ENCODE data around the gene STPG4.
A peak's percentile ranks its signal among the peaks of the same experiment; 100 is the strongest.

Gene STPG4

GRCh38 chr2:47181176-47181575 lies 26.1 kb upstream of the STPG4 start:
- H3K36me3 ChIP-seq (ENCODE audit: low read depth): no peaks in the 10 kb centered on the region

GRCh38 chr2:47180531-47180930 lies 25.4 kb upstream of the STPG4 start:
- no peak for ATAC-seq (ENCODE audit: low read depth)
- DNase-seq (ENCODE audit: low spot score): no peak
- no peaks in the 10 kb centered on the region for H3K9me3 ChIP-seq (ENCODE audit: severe bottlenecking)

More at GRCh38 chr2:47181176-47181575, 26.1 kb upstream of the STPG4 start:
- Histone ChIP-seq H3K27ac (ENCODE audit: poor library complexity, severe bottlenecking) (no peak overlapping the region), H3K4me1 (ENCODE audit: insufficient read depth, poor library complexity, severe bottlenecking) (peaks cover 16% of the 10 kb centered on the region), H3K4me3 (ENCODE audit: severe bottlenecking) (no peak overlapping the region), H3K9me3 (ENCODE audit: severe bottlenecking) (no peaks in the 10 kb centered on the region), H3K27me3 (ENCODE audit: insufficient read depth, poor library complexity, severe bottlenecking) (no peaks in the 10 kb centered on the region)
- ATAC-seq (ENCODE audit: low read depth): no peak
- TF ChIP-seq, protein P1, sequence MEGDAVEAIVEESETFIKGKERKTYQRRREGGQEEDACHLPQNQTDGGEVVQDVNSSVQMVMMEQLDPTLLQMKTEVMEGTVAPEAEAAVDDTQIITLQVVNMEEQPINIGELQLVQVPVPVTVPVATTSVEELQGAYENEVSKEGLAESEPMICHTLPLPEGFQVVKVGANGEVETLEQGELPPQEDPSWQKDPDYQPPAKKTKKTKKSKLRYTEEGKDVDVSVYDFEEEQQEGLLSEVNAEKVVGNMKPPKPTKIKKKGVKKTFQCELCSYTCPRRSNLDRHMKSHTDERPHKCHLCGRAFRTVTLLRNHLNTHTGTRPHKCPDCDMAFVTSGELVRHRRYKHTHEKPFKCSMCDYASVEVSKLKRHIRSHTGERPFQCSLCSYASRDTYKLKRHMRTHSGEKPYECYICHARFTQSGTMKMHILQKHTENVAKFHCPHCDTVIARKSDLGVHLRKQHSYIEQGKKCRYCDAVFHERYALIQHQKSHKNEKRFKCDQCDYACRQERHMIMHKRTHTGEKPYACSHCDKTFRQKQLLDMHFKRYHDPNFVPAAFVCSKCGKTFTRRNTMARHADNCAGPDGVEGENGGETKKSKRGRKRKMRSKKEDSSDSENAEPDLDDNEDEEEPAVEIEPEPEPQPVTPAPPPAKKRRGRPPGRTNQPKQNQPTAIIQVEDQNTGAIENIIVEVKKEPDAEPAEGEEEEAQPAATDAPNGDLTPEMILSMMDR (IDR thresholded peaks at IDR 0.05; ENCODE audit: poor library complexity, severe bottlenecking): no peak
- no peak for DNase-seq (ENCODE audit: low spot score)

DNA sequence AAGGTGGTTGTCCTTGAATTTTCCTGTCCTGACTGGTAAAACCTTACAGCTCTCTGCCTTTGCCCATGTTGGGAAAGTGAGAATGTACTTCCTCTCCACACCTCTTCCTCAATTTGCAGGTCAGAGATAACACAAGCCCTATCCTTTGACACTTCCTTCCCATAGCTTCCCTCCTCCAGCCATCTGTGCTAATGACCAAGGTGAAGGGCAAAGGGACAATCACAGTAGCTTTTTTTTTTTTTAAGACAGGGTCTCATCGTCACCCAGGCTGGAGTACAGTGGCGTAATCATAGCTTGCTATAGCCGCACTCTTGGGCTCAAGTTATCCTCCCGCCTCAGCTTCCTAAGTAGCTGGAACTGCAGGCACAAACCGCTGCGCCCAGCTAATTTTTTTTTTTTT lies 24.3 kb upstream of the STPG4 start:
- no peak for ATAC-seq (ENCODE audit: low read depth)
- Histone ChIP-seq H3K27ac (ENCODE audit: poor library complexity, severe bottlenecking) (no peak overlapping the region), H3K4me3 (ENCODE audit: severe bottlenecking) (no peak overlapping the region), H3K36me3 (ENCODE audit: low read depth) (peaks cover 7% of the 10 kb centered on the region), H3K4me1 (ENCODE audit: insufficient read depth, poor library complexity, severe bottlenecking) (peaks cover 16% of the 10 kb centered on the region), H3K27me3 (ENCODE audit: insufficient read depth, poor library complexity, severe bottlenecking) (no peaks in the 10 kb centered on the region), H3K9me3 (ENCODE audit: severe bottlenecking) (no peaks in the 10 kb centered on the region)
- DNase-seq (ENCODE audit: low spot score): no peak
- TF ChIP-seq, protein P1 (IDR thresholded peaks at IDR 0.05; ENCODE audit: poor library complexity, severe bottlenecking): no peak

More at GRCh38 chr2:47180531-47180930, 25.4 kb upstream of the STPG4 start:
- H3K4me3 ChIP-seq (ENCODE audit: severe bottlenecking): no peak overlapping the region
- no peaks in the 10 kb centered on the region for H3K27me3 ChIP-seq (ENCODE audit: insufficient read depth, poor library complexity, severe bottlenecking)
- TF ChIP-seq, protein P1 (IDR thresholded peaks at IDR 0.05; ENCODE audit: poor library complexity, severe bottlenecking): no peak
- no peak overlapping the region for H3K27ac ChIP-seq (ENCODE audit: poor library complexity, severe bottlenecking)
- no peaks in the 10 kb centered on the region for H3K36me3 ChIP-seq (ENCODE audit: low read depth)
- H3K4me1 ChIP-seq (ENCODE audit: insufficient read depth, poor library complexity, severe bottlenecking): peaks cover 16% of the 10 kb centered on the region

GRCh38 chr2:47178341-47178740 lies 23.2 kb upstream of the STPG4 start:
- H3K27me3 ChIP-seq (ENCODE audit: insufficient read depth, poor library complexity, severe bottlenecking): no peaks in the 10 kb centered on the region
- TF ChIP-seq, protein P1 (IDR thresholded peaks at IDR 0.05; ENCODE audit: poor library complexity, severe bottlenecking): no peak

DNA sequence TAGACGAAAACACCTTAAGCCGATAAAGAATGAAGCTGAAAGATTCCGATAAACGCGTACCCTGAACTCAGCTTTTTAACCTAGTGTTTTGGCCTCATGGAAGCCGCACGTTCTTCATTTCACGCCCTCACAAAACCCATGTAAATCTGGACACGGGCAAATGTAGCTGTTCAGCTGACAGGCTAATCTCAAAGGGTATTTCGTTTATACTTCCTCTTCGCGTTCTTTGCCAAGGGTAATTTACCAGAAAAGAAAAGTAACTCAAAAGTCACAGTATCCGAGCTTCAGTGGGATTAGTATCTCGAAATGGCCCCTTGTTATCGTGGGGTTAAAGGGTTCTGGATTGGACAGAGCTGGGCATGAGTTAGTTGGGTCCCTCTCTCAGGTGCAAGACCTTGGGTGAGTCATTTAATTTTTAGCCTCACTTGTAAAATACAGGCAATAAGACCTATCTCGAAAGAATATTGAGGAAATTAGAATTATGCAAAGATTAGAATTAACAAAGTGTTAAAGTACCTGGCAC lies 22.0 kb upstream of the STPG4 start:
- TF ChIP-seq, protein P1 (IDR thresholded peaks at IDR 0.05; ENCODE audit: poor library complexity, severe bottlenecking): no peak
- Histone ChIP-seq H3K27me3 (ENCODE audit: insufficient read depth, poor library complexity, severe bottlenecking) (no peaks in the 10 kb centered on the region), H3K27ac (ENCODE audit: poor library complexity, severe bottlenecking) (peak overlapping the region; percentile 91), H3K36me3 (ENCODE audit: low read depth) (peaks cover 23% of the 10 kb centered on the region), H3K4me3 (ENCODE audit: severe bottlenecking) (peak overlapping the region; percentile 96), H3K9me3 (ENCODE audit: severe bottlenecking) (no peaks in the 10 kb centered on the region), H3K4me1 (ENCODE audit: insufficient read depth, poor library complexity, severe bottlenecking) (peaks cover 28% of the 10 kb centered on the region)
- DNase-seq (ENCODE audit: low spot score): no peak
- ATAC-seq (ENCODE audit: low read depth): no peak

More at GRCh38 chr2:47178341-47178740, 23.2 kb upstream of the STPG4 start:
- peaks cover 19% of the 10 kb centered on the region for H3K4me1 ChIP-seq (ENCODE audit: insufficient read depth, poor library complexity, severe bottlenecking)
- H3K4me3 ChIP-seq (ENCODE audit: severe bottlenecking): no peak overlapping the region
- no peak for DNase-seq (ENCODE audit: low spot score)
- ATAC-seq (ENCODE audit: low read depth): no peak
- no peaks in the 10 kb centered on the region for H3K9me3 ChIP-seq (ENCODE audit: severe bottlenecking)
- peaks cover 18% of the 10 kb centered on the region for H3K36me3 ChIP-seq (ENCODE audit: low read depth)
- H3K27ac ChIP-seq (ENCODE audit: poor library complexity, severe bottlenecking): no peak overlapping the region

Data from RWPE2 (cell line).